GM12878 (cell line): ENCODE measurements around the gene CCNY. TPM values are rescaled to one million over a fixed set of nuclear protein-coding genes. Genes with fewer than 3 reads are reported as not detected.

Experiments
- ATAC-seq: fragments of 200-7000 bp; cut with Tn5 transposase; 3 replicates; pipeline ENCODE4 v1.9.1; 2020; ENCODE audit warnings: mild to moderate bottlenecking, moderate library complexity
- BruUV-seq: library from RNA; stranded (reverse); fragments of 400-500 nt; replicated peaks from 2 replicates; lab custom pipeline; 2021; lab: Mats Ljungman, UMichigan
- CTCF ChIA-PET: fragments of 300-600 bp; sonication (Branson Sonifier 250); formaldehyde crosslinking; extraction: SDS; loops from one replicate; lab custom pipeline; 2021; ENCODE audit warnings: inconsistent platforms; lab: Yijun Ruan, JAX
- POLR2A ChIA-PET: fragments of 350-600 bp; formaldehyde crosslinking; extraction: SDS; loops from one replicate; lab custom pipeline; 2021; ENCODE audit warnings: inconsistent platforms; lab: Charles Lee
- RAD21 ChIA-PET: fragments of 300-600 bp; sonication (Branson Sonifier 250); formaldehyde crosslinking; loops from one replicate; lab custom pipeline; 2023; ENCODE audit warnings: antibody characterized with exemption; ENCODE audit not compliant: unreplicated experiment; lab: Charles Lee
- SMC1A ChIA-PET: fragments of 300-600 bp; sonication (Branson Sonifier 250); formaldehyde crosslinking; loops from one replicate; lab custom pipeline; 2023; ENCODE audit not compliant: unreplicated experiment, uncharacterized antibody; lab: Charles Lee
- DNase-seq: peaks from one replicate; pipeline ENCODE4 v3.0.0-alpha.2; 2011; ENCODE audit warnings: low read depth, low spot score
- FAIRE-seq: peaks from 3 replicates; lab custom pipeline; 2011; peaks lifted over from hg19 to GRCh38; lab: Jason Lieb, UNC
- H2AFZ ChIP-seq: 2 replicates; pipeline ENCODE4 v1.6.0; 2011; ENCODE audit warnings: low read depth, low read length, control low read depth; ENCODE audit not compliant: control insufficient read depth
- H3K27ac ChIP-seq: 2 replicates; pipeline ENCODE4 v1.5.1; 2011; ENCODE audit warnings: control low read depth; ENCODE audit not compliant: control insufficient read depth, insufficient read depth
- H3K27me3 ChIP-seq, 2 experiments: replicated peaks in 1 of 2; 2 replicates each; pipeline versions ENCODE4 v1.6.0 to v1.6.1; 2011; ENCODE audit warnings: low read length in 1 of 2; ENCODE audit not compliant: control insufficient read depth in 2 of 2, insufficient read depth in 2 of 2
- H3K36me3 ChIP-seq, 2 experiments: 2 replicates each; pipeline ENCODE4 v1.5.1; 2011; ENCODE audit warnings: low read length in 1 of 2; ENCODE audit not compliant: control insufficient read depth in 2 of 2, insufficient read depth in 2 of 2
- H3K4me1 ChIP-seq: 2 replicates; pipeline ENCODE4 v1.6.1; 2011; ENCODE audit warnings: mild to moderate bottlenecking, low read length, moderate library complexity, mixed read lengths; ENCODE audit not compliant: control insufficient read depth, insufficient read depth
- H3K4me2 ChIP-seq: 2 replicates; pipeline ENCODE4 v1.6.0; 2011; ENCODE audit warnings: control low read depth; ENCODE audit not compliant: control insufficient read depth, insufficient read depth
- H3K4me3 ChIP-seq: fragments of 200-600 bp; sonication (generic); 2 replicates; pipeline ENCODE4 v1.5.1; 2016
- H3K79me2 ChIP-seq: 2 replicates; pipeline ENCODE4 v1.6.0; 2011; ENCODE audit warnings: low read length; ENCODE audit not compliant: control insufficient read depth, insufficient read depth
- H3K9ac ChIP-seq: 2 replicates; pipeline ENCODE4 v1.8.0; 2011; ENCODE audit warnings: low read length, control low read depth, mixed read lengths; ENCODE audit not compliant: control insufficient read depth, insufficient read depth
- H3K9me3 ChIP-seq: replicated peaks from 3 replicates; pipeline ENCODE4 v1.5.1; 2011; ENCODE audit warnings: mild to moderate bottlenecking, low read length; ENCODE audit not compliant: control insufficient read depth, insufficient read depth
- H4K20me1 ChIP-seq: 2 replicates; pipeline ENCODE4 v1.6.0; 2011; ENCODE audit not compliant: control insufficient read depth, insufficient read depth
- BHLHE40 ChIP-seq, 2 experiments: fragments of 450-650 bp in 1 of 2; IDR thresholded peaks; 2 replicates each; pipeline ENCODE4 v1.6.1; 2011 to 2017; ENCODE audit warnings: low read depth in 2 of 2, borderline replicate concordance in 1 of 2, improper control_type of control experiment in 1 of 2, low read length in 1 of 2, mild to moderate bottlenecking in 1 of 2
- CEBPB ChIP-seq, 2 experiments: fragments of 150-350 bp in 1 of 2; IDR thresholded peaks; 2 replicates each; pipeline ENCODE4 v1.6.1; 2012 to 2014; ENCODE audit warnings: low read depth in 2 of 2, low read length in 2 of 2, borderline replicate concordance in 1 of 2, inconsistent platforms in 1 of 2
- HCFC1 ChIP-seq: fragments of 150-350 bp; IDR thresholded peaks from 2 replicates; pipeline ENCODE4 v1.6.1; 2014; ENCODE audit warnings: low read length
- MXI1 ChIP-seq: fragments of 150-350 bp; IDR thresholded peaks from 2 replicates; pipeline ENCODE4 v1.6.1; 2011; ENCODE audit warnings: low read depth, mild to moderate bottlenecking, inconsistent platforms, low read length, improper control_type of control experiment
- NR2C2 ChIP-seq: IDR thresholded peaks from 2 replicates; pipeline ENCODE4 v1.6.1; 2011; ENCODE audit warnings: borderline replicate concordance, low read depth; ENCODE audit not compliant: control insufficient read depth, insufficient read length
- PAX8 ChIP-seq: fragments of 450-650 bp; IDR thresholded peaks from 2 replicates; pipeline ENCODE4 v1.6.1; 2017; ENCODE audit warnings: mild to moderate bottlenecking, moderate library complexity
- TARDBP ChIP-seq: IDR thresholded peaks from 2 replicates; pipeline ENCODE4 v1.6.1; 2016; ENCODE audit warnings: borderline replicate concordance
- YY1 ChIP-seq: IDR thresholded peaks from 2 replicates; pipeline ENCODE4 v1.6.1; 2011; ENCODE audit warnings: low read depth, mild to moderate bottlenecking, low read length
- ZNF217 ChIP-seq: fragments of 450-650 bp; IDR thresholded peaks from 2 replicates; pipeline ENCODE4 v1.6.1; 2017; ENCODE audit warnings: antibody characterized with exemption, mild to moderate bottlenecking
- WGBS: methylation state at CpG from one replicate; pipeline ENCODE4 v1.1.6; 2016; ENCODE audit warnings: low lambda C conversion rate; ENCODE audit not compliant: insufficient replicate concordance, insufficient coverage; ENCODE audit errors: missing lambda C conversion rate; 5-methylcytosine and 5-hydroxymethylcytosine counted together
- in situ Hi-C: fragments of 300-500 bp; cut with MboI; formaldehyde crosslinking; loops from 9 replicates; pipeline ENCODE4 v1.14.3; 2018; ENCODE audit warnings: mixed read lengths
- intact Hi-C: fragments of 100-400 bp; cut with micrococcal nuclease; formaldehyde crosslinking; loops from one replicate; pipeline ENCODE4 v1.14.2; 2022; ENCODE audit not compliant: unreplicated experiment
- polyA plus RNA-seq, 11 experiments: library from polyadenylated mRNA; depleted of rRNA in 4 of 11; unstranded in 6 of 11; stranded (reverse) in 5 of 11; fragments of >200 nt; fragmentation: Nextera tagmentation in 4 of 11; fragmentation: Illumina TruSeq in 1 of 11; extraction: Ambion mirVana in 4 of 11; extraction: Trizol in 1 of 11; gene quantifications; 1 replicate in 1 of 11; 2 replicates in 10 of 11; pipeline versions ENCODE4 v1.2.1 to v1.2.3, GENCODE V29; 2011 to 2016; ENCODE audit warnings: inconsistent platforms in 2 of 11, missing spikeins in 2 of 11, low read depth in 1 of 11
- total RNA-seq, 4 experiments: library from RNA; depleted of rRNA in 3 of 4; stranded (reverse); fragments of >200 nt in 3 of 4; fragmentation: Illumina TruSeq in 1 of 4; extraction: Trizol in 1 of 4; gene quantifications; 2 replicates each; pipeline versions ENCODE4 v1.2.1 to v1.2.3, GENCODE V29; 2013 to 2021
- TF ChIP-seq, protein P1 (sequence below): fragments of 450-650 bp; IDR thresholded peaks from 2 replicates; pipeline ENCODE4 v1.6.1; 2017; ENCODE audit warnings: borderline replicate concordance
- TF ChIP-seq, protein P2 (sequence below): IDR thresholded peaks from 2 replicates; pipeline ENCODE4 v1.6.1; 2011; ENCODE audit warnings: borderline replicate concordance, low read depth, mild to moderate bottlenecking, moderate library complexity, low read length; ENCODE audit not compliant: insufficient read depth, poor library complexity, severe bottlenecking
- TF ChIP-seq, protein P3 (sequence below): fragments of 450-650 bp; IDR thresholded peaks from 2 replicates; pipeline ENCODE4 v1.6.1; 2017; ENCODE audit warnings: mild to moderate bottlenecking, moderate library complexity
- TF ChIP-seq, protein P4 (sequence below): fragments of 450-650 bp; conservative IDR thresholded peaks from 2 replicates; pipeline ENCODE4 v1.6.1; 2017; ENCODE audit warnings: mild to moderate bottlenecking, moderate library complexity

Gene CCNY
- total and polyA plus RNA-seq, 10 of the 15 experiments (the other 5 are each of a cell fraction or from before 2014, with no cell fraction given) = 3.6 to 50.0 (median 26.1) TPM

DNA sequence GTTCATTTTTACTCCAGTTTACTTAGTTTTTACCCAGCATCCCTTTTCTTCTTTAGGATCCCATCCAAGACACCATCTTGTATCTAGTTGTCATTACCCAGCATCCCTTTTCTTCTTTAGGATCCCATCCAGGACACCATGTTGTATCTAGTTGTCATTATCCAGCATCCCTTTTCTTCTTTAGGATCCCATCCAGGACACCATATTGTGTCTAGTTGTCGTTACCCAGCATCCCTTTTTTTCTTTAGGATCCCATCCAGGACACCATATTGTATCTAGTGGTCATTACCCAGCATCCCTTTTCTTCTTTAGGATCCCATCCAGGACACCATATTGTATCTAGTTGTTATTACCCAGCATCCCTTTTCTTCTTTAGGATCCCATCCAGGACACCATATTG lies 205.4 kb downstream of the CCNY start (continued):
- TF ChIP-seq, protein P1, sequence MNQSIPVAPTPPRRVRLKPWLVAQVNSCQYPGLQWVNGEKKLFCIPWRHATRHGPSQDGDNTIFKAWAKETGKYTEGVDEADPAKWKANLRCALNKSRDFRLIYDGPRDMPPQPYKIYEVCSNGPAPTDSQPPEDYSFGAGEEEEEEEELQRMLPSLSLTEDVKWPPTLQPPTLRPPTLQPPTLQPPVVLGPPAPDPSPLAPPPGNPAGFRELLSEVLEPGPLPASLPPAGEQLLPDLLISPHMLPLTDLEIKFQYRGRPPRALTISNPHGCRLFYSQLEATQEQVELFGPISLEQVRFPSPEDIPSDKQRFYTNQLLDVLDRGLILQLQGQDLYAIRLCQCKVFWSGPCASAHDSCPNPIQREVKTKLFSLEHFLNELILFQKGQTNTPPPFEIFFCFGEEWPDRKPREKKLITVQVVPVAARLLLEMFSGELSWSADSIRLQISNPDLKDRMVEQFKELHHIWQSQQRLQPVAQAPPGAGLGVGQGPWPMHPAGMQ = no peak
- TF ChIP-seq ZNF217 (no peak), YY1 (no peak)

DNA sequence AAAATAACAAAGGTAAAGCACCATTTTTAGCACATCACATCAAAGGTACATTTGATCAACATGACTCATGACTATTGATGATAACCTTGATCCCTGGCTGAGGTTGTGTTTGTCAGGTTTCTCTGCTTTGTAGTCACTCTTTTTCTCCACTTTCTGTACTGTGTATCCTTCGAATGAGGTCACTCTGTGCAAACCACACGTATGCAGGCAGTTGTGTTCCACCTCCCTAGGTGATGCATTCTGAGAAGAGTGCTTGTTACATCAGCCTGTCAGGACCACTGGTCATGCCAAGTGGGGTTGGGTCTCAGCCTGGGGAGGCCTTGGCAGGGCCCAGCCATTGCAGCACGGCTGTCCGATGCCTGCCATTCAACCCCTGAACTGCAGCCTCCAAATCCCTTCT lies 206.0 kb downstream of the CCNY start:
- Histone ChIP-seq H2AFZ (no peak overlapping the region), H3K4me2 (no peak overlapping the region), H3K9ac (no peak overlapping the region)
- SMC1A ChIA-PET = no interaction called here
- FAIRE-seq (no peak), ATAC-seq (no peak)
- POLR2A ChIA-PET = no interaction called here
- CTCF ChIA-PET = no interaction called here
- intact Hi-C loops = no loop called here
- 96% methylated on average over 4 of the region's 4 CpGs for WGBS
- TF ChIP-seq, protein P2, sequence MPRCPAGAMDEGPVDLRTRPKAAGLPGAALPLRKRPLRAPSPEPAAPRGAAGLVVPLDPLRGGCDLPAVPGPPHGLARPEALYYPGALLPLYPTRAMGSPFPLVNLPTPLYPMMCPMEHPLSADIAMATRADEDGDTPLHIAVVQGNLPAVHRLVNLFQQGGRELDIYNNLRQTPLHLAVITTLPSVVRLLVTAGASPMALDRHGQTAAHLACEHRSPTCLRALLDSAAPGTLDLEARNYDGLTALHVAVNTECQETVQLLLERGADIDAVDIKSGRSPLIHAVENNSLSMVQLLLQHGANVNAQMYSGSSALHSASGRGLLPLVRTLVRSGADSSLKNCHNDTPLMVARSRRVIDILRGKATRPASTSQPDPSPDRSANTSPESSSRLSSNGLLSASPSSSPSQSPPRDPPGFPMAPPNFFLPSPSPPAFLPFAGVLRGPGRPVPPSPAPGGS = no peak
- TF ChIP-seq, protein P3, sequence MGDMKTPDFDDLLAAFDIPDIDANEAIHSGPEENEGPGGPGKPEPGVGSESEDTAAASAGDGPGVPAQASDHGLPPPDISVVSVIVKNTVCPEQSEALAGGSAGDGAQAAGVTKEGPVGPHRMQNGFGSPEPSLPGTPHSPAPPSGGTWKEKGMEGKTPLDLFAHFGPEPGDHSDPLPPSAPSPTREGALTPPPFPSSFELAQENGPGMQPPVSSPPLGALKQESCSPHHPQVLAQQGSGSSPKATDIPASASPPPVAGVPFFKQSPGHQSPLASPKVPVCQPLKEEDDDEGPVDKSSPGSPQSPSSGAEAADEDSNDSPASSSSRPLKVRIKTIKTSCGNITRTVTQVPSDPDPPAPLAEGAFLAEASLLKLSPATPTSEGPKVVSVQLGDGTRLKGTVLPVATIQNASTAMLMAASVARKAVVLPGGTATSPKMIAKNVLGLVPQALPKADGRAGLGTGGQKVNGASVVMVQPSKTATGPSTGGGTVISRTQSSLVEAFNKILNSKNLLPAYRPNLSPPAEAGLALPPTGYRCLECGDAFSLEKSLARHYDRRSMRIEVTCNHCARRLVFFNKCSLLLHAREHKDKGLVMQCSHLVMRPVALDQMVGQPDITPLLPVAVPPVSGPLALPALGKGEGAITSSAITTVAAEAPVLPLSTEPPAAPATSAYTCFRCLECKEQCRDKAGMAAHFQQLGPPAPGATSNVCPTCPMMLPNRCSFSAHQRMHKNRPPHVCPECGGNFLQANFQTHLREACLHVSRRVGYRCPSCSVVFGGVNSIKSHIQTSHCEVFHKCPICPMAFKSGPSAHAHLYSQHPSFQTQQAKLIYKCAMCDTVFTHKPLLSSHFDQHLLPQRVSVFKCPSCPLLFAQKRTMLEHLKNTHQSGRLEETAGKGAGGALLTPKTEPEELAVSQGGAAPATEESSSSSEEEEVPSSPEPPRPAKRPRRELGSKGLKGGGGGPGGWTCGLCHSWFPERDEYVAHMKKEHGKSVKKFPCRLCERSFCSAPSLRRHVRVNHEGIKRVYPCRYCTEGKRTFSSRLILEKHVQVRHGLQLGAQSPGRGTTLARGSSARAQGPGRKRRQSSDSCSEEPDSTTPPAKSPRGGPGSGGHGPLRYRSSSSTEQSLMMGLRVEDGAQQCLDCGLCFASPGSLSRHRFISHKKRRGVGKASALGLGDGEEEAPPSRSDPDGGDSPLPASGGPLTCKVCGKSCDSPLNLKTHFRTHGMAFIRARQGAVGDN = no peak
- TF ChIP-seq PAX8 (no peak), CEBPB (IDR thresholded peaks at IDR 0.05; ENCODE audit: borderline replicate concordance in 1 of 2, low read depth in 2 of 2, low read length in 2 of 2) (no peak), TARDBP (no peak), HCFC1 (no peak), NR2C2 (no peak), MXI1 (no peak), BHLHE40 (IDR thresholded peaks at IDR 0.05; ENCODE audit: borderline replicate concordance in 1 of 2, low read depth in 2 of 2, low read length in 1 of 2) (no peak)
- TF ChIP-seq, protein P4, sequence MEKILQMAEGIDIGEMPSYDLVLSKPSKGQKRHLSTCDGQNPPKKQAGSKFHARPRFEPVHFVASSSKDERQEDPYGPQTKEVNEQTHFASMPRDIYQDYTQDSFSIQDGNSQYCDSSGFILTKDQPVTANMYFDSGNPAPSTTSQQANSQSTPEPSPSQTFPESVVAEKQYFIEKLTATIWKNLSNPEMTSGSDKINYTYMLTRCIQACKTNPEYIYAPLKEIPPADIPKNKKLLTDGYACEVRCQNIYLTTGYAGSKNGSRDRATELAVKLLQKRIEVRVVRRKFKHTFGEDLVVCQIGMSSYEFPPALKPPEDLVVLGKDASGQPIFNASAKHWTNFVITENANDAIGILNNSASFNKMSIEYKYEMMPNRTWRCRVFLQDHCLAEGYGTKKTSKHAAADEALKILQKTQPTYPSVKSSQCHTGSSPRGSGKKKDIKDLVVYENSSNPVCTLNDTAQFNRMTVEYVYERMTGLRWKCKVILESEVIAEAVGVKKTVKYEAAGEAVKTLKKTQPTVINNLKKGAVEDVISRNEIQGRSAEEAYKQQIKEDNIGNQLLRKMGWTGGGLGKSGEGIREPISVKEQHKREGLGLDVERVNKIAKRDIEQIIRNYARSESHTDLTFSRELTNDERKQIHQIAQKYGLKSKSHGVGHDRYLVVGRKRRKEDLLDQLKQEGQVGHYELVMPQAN = no peak
- TF ChIP-seq, all 136 proteins: peak for 0
- BruUV-seq = no TSS peak
- in situ Hi-C loops = no loop called here
- Histone ChIP-seq H3K27ac (no peak overlapping the region), H3K9me3 (no peaks in the 10 kb centered on the region), H3K4me3 (no peak overlapping the region), H3K36me3 (peaks cover 0 to 3% of the 10 kb centered on the region in 2 experiments; a peak in 1 of 4 replicates), H3K79me2 (no peaks in the 10 kb centered on the region), H3K27me3 (no peaks in the 10 kb centered on the region), H4K20me1 (no peaks in the 10 kb centered on the region), H3K4me1 (no peaks in the 10 kb centered on the region)
- no peak for DNase-seq
- RAD21 ChIA-PET = no interaction called here
